Endodermal cell (in vitro differentiated cells): ENCODE data around the gene ATP6V0D1. TPM values are rescaled to one million over a fixed set of nuclear protein-coding genes. Genes with fewer than 3 reads are reported as not detected.
A peak's percentile ranks its signal among the peaks of the same experiment; 100 is the strongest.

Experiments used
- DNase-seq: peaks from one replicate; pipeline ENCODE4 v3.0.0-alpha.2; 2017
- H3K27ac ChIP-seq: 2 replicates; pipeline ENCODE4 v1.5.1; 2013; ENCODE audit warnings: mild to moderate bottlenecking, low read depth, low read length, moderate library complexity
- H3K27me3 ChIP-seq: 2 replicates; pipeline ENCODE4 v1.6.1; 2013; ENCODE audit warnings: mild to moderate bottlenecking, low read length, moderate library complexity; ENCODE audit not compliant: insufficient read depth, control insufficient read depth, poor library complexity, severe bottlenecking
- H3K36me3 ChIP-seq: 2 replicates; pipeline ENCODE4 v1.7.0; 2013; ENCODE audit warnings: mild to moderate bottlenecking, low read length, moderate library complexity; ENCODE audit not compliant: control insufficient read depth, insufficient read depth
- H3K4me1 ChIP-seq: one replicate; pipeline ENCODE4 v1.7.0; 2013; ENCODE audit warnings: low read length; ENCODE audit not compliant: control insufficient read depth, insufficient read depth
- H3K4me3 ChIP-seq: 2 replicates; pipeline ENCODE4 v1.5.1; 2013; ENCODE audit warnings: mild to moderate bottlenecking, low read length, moderate library complexity
- H3K9ac ChIP-seq: 2 replicates; pipeline ENCODE4 v1.6.1; 2013; ENCODE audit warnings: mild to moderate bottlenecking, low read length, moderate library complexity; ENCODE audit not compliant: poor library complexity, severe bottlenecking; ENCODE audit errors: extremely low read depth
- H3K9me3 ChIP-seq: 2 replicates; pipeline ENCODE4 v1.6.1; 2013; ENCODE audit warnings: mild to moderate bottlenecking, low read length, moderate library complexity; ENCODE audit not compliant: control insufficient read depth
- H3K27ac Mint-ChIP-seq: 2 replicates; pipeline ENCODE4 v1.8.0; 2020; ENCODE audit warnings: mixed read lengths
- H3K27me3 Mint-ChIP-seq: 2 replicates; pipeline ENCODE4 v1.8.0; 2021; ENCODE audit warnings: mild to moderate bottlenecking, mixed read lengths; ENCODE audit not compliant: insufficient read depth
- H3K36me3 Mint-ChIP-seq: 2 replicates; pipeline ENCODE4 v1.8.0; 2020; ENCODE audit warnings: low read depth, mixed read lengths
- H3K4me1 Mint-ChIP-seq: 2 replicates; pipeline ENCODE4 v1.8.0; 2020; ENCODE audit warnings: mixed read lengths
- H3K4me3 Mint-ChIP-seq: 2 replicates; pipeline ENCODE4 v1.8.0; 2020; ENCODE audit warnings: mild to moderate bottlenecking, moderate library complexity, mixed read lengths
- H3K9me3 Mint-ChIP-seq: 2 replicates; pipeline ENCODE4 v1.8.0; 2020; ENCODE audit warnings: mild to moderate bottlenecking, mixed read lengths
- WGBS, 2 experiments: methylation state at CpG; one replicate each; pipeline versions ENCODE4 v1.1.5 to v1.1.7; 2013; ENCODE audit warnings: missing lambda C conversion rate in 2 of 2, mixed read lengths in 1 of 2; ENCODE audit not compliant: insufficient coverage in 1 of 2, insufficient read length in 1 of 2; 5-methylcytosine and 5-hydroxymethylcytosine counted together
- total RNA-seq, 2 donors: library from RNA; stranded (reverse); fragmentation: NEBNext Ultra II Directional in 1 of 2; extraction: Animal tissue kit (Norgen Biotek cat#: 25700) in 1 of 2; gene quantifications; 2 replicates in 1 of 2; 3 replicates in 1 of 2; pipeline ENCODE4 v1.2.1, GENCODE V29; 2021
- TF ChIP-seq, protein P1 (sequence below): fragments of 200-600 bp; sonication (generic); conservative IDR thresholded peaks from 2 replicates; pipeline ENCODE4 v1.5.0; 2021; ENCODE audit warnings: antibody characterized with exemption, mild to moderate bottlenecking

The ATP6V0D1 gene
- total RNA-seq, 2 donors from 2014 or later, result 56.0 to 58.3 TPM

DNA sequence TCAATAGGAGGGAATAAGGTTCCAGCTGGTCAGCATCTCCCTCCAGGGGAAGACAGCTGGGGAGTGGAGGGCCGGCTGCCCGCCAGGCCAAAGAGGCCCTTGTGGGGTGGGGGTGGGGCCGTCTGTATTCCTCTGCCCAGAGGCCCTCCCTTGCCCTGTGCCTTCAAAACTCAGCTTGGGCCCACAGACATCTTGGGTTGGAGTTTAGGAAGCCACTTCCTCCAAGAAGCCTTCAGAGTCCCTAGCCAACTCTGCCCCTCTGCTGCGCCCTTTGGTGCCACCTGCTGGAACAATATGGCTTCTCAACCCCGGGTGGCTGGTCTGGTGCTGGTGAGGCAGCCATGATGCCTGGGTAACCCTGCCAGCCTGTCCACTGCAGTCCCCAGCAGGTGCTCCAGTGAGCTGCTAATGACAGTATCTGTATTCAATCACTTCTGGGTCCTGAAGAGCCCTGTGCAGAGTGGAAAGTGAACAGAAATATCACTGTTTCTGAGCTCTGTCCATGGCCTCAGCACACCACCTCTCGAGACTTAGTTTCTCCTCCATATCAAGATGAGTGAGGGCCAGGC, 33.4 kb downstream of the ATP6V0D1 start:
- H3K27me3 Mint-ChIP-seq, result no peaks in the 10 kb centered on the region
- Histone ChIP-seq H3K36me3 (peaks cover 33% of the 10 kb centered on the region), H3K4me3 (no peak overlapping the region), H3K4me1 (no peaks in the 10 kb centered on the region), H3K9ac (no peak overlapping the region), H3K27me3 (no peaks in the 10 kb centered on the region), H3K9me3 (no peaks in the 10 kb centered on the region), H3K27ac (no peak overlapping the region)
- TF ChIP-seq, protein P1, sequence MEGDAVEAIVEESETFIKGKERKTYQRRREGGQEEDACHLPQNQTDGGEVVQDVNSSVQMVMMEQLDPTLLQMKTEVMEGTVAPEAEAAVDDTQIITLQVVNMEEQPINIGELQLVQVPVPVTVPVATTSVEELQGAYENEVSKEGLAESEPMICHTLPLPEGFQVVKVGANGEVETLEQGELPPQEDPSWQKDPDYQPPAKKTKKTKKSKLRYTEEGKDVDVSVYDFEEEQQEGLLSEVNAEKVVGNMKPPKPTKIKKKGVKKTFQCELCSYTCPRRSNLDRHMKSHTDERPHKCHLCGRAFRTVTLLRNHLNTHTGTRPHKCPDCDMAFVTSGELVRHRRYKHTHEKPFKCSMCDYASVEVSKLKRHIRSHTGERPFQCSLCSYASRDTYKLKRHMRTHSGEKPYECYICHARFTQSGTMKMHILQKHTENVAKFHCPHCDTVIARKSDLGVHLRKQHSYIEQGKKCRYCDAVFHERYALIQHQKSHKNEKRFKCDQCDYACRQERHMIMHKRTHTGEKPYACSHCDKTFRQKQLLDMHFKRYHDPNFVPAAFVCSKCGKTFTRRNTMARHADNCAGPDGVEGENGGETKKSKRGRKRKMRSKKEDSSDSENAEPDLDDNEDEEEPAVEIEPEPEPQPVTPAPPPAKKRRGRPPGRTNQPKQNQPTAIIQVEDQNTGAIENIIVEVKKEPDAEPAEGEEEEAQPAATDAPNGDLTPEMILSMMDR, result peak; percentile 67
- H3K27ac Mint-ChIP-seq, result no peak overlapping the region
- no peaks in the 10 kb centered on the region for H3K9me3 Mint-ChIP-seq
- DNase-seq, result peak; percentile 79
- peaks cover 3% of the 10 kb centered on the region for H3K4me1 Mint-ChIP-seq
- no peak overlapping the region for H3K4me3 Mint-ChIP-seq
- peaks cover 28% of the 10 kb centered on the region for H3K36me3 Mint-ChIP-seq
- WGBS, 2 experiments, result 89 to 93% methylated on average over 2 to 6 of the region's 6 CpGs

DNA sequence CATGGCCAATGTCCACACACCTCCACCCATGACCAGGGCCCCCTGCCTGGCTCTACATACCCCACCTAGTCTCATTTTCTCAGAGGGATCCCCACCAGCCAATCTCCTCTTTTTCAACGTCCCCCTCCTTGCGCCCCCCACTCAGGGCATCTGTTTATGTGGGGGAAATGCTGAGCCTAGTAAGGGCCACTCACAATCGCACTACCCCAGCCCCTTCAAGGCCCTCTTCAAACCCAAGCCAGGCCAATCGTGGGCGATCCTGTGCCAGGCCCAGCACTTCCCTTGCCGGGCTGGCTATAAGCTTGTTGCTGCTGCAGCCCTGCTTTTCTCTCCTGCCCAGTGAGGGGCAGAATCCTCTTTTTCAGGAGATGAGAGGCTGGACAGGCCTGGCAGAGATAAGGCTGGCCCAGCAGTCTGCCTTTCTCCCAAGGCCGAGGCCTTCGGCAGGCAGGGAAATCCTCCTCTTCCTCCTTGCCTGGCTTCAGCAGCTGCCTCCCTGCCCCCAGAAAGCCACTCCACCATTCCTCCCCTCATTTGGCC, 33.9 kb downstream of the ATP6V0D1 start:
- DNase-seq, result no peak
- 98 to 99% methylated on average over 7 to 8 of the region's 8 CpGs for WGBS, 2 experiments
- TF ChIP-seq, protein P1, result no peak
- H3K27ac Mint-ChIP-seq, result no peak overlapping the region
- Histone ChIP-seq H3K9me3 (no peaks in the 10 kb centered on the region), H3K4me3 (no peak overlapping the region), H3K9ac (no peak overlapping the region), H3K4me1 (no peaks in the 10 kb centered on the region), H3K27ac (no peak overlapping the region), H3K36me3 (peaks cover 31% of the 10 kb centered on the region), H3K27me3 (no peaks in the 10 kb centered on the region)
- no peak overlapping the region for H3K4me3 Mint-ChIP-seq
- no peaks in the 10 kb centered on the region for H3K27me3 Mint-ChIP-seq
- H3K9me3 Mint-ChIP-seq, result no peaks in the 10 kb centered on the region
- peaks cover 3% of the 10 kb centered on the region for H3K4me1 Mint-ChIP-seq
- H3K36me3 Mint-ChIP-seq, result peaks cover 28% of the 10 kb centered on the region

DNA sequence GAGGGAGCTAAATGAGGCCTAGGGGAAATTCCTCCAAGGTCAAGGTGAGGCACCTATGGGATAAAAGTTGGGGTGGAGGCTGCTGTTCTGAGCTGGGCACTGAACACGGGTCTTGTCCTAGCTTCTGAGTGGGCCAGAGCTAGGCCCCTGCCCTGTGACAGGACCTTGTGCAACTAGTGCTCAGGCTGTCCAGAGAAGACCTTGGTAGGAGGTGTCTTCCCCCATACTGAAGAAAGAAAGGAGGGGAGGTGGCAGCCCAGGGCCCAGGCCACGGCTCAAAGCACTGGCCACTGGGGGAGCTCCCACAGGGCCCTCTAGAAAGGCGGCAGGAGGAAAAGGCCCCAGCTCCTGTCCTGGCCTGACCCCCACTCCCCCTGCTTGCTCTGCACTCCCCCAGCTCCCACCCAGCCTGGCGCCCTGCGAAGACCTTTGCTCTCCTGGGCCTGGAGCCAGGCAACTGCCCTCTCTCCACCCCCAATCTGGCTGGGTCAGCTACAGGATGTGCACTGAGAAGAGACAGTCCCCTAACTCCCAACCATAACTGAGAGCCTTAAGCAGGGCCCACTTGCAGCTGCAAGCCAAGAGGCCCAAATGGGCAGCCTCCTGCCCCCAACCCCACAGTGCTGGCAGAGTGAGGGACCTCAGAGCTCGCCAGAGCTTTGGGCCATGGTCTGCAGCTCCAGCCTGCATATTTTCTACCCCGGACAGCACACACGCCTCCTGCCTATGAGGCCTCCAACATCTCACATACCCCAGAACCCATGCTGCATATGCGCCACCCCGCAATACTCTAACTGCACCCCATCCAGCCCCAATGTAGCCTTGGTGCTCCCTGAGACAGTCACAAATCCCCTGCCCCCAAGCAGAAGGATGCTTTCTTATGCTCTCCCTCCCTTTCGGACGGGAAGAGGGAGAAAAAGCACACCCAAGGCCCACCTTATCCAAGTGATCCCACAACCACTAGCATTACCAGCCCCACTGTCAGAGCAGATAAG, 34.7 kb downstream of the ATP6V0D1 start:
- DNase-seq, result no peak
- Mint-ChIP-seq H3K4me1 (peaks cover 3% of the 10 kb centered on the region), H3K9me3 (no peaks in the 10 kb centered on the region), H3K4me3 (no peak overlapping the region), H3K27me3 (no peaks in the 10 kb centered on the region), H3K36me3 (peaks cover 28% of the 10 kb centered on the region), H3K27ac (no peak overlapping the region)
- Histone ChIP-seq H3K36me3 (peaks cover 24% of the 10 kb centered on the region), H3K4me1 (no peaks in the 10 kb centered on the region), H3K27me3 (no peaks in the 10 kb centered on the region), H3K9me3 (no peaks in the 10 kb centered on the region), H3K27ac (no peak overlapping the region), H3K4me3 (no peak overlapping the region), H3K9ac (no peak overlapping the region)
- 91 to 95% methylated on average over 4 to 12 of the region's 12 CpGs for WGBS, 2 experiments
- TF ChIP-seq, protein P1, result no peak
